GM12874 (cell line): ENCODE data around the gene HSP90B1.

Source experiments
- CTCF ChIP-seq: IDR thresholded peaks from 2 replicates; pipeline ENCODE4 v1.5.1; 2011; ENCODE audit warnings: low read depth, mild to moderate bottlenecking, control low read depth, low read length, moderate library complexity; ENCODE audit not compliant: insufficient read depth

Gene HSP90B1

GRCh38 chr12:103978384-103978982, 48.3 kb downstream of the HSP90B1 start:
- no peak for TF ChIP-seq CTCF

DNA sequence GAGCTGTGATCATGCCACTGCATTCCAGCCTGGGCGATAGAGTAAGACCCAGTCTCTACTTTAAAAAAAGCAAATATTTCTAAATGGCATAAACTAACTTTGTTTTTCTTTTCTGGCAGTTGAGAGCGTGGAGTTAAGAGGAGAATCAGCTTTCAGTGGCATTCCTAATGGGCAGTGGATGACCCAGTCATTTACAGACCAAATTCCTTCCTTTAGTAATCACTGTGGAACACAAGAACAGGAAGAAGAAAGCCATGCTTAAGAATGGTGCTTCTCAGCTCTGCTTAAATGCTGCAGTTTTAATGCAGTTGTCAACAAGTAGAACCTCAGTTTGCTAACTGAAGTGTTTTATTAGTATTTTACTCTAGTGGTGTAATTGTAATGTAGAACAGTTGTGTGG, 56.6 kb downstream of the HSP90B1 start:
- no peak for TF ChIP-seq CTCF

- TF ChIP-seq CTCF = no peak
Measured at GRCh38 chr12:103994235-103994634, 64.0 kb downstream of the HSP90B1 start.

GRCh38 chr12:103996595-103996994, 66.4 kb downstream of the HSP90B1 start:
- no peak for TF ChIP-seq CTCF

DNA sequence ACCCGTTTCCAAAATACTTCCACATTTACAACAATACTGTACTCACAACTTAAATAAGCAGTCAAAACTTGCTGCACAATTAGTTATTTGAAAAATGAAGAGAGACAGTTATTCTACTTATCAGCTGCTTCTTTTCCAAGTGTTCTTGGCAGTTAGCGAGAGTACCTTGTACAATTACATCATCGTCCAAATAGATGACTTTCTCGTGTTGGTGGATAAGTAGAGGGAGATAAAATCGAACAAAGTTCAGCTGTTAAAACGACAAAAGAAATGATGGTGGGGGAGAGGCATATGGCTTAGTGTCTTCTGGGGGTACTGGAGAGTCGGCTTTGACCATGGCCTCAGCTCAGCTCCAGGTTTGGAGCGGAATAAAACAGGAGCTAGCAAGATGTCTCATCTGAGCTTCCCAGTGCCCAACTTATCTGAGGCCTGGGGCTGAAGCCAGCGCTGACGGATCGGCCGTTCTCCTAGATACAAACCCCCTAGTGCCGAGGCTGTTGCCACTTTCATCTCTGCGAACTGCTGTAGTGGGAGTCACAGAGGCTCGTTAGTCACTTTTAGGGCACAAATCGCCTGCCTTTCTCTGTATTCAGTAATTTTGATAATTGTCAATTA, 67.2 kb downstream of the HSP90B1 start:
- no peak for TF ChIP-seq CTCF
